Lung (tissue), 12 donors: ENCODE data around the gene ZNRF2. TPM values are rescaled to one million over a fixed set of nuclear protein-coding genes. Genes with fewer than 3 reads are reported as not detected.

Experiments used
- ATAC-seq: fragments of 200-7000 bp; cut with Tn5 transposase; one replicate; pipeline ENCODE4 v1.9.1; 2020; ENCODE audit warnings: moderate number of reproducible peaks; ENCODE audit not compliant: insufficient read depth, low FRiP score
- DNase-seq, 3 donors: peaks; one replicate each; pipeline ENCODE4 v3.0.0-alpha.2; 2013 to 2017
- H3K27ac ChIP-seq, 2 donors: one replicate each; pipeline ENCODE4 v1.5.1; 2013; ENCODE audit warnings: mild to moderate bottlenecking in 2 of 2, moderate library complexity in 2 of 2, control low read depth in 1 of 2, inconsistent platforms in 1 of 2, low read depth in 1 of 2, low read length in 1 of 2
- H3K27me3 ChIP-seq, 3 donors: one replicate each; pipeline ENCODE4 v1.5.1; 2013; ENCODE audit warnings: low read length in 2 of 3; ENCODE audit not compliant: control insufficient read depth in 3 of 3, insufficient read depth in 3 of 3
- H3K36me3 ChIP-seq, 4 donors: one replicate each; pipeline ENCODE4 v1.5.1; 2013; ENCODE audit warnings: low read length in 4 of 4, mild to moderate bottlenecking in 1 of 4, moderate library complexity in 1 of 4; ENCODE audit not compliant: control insufficient read depth in 4 of 4, insufficient read depth in 4 of 4
- H3K4me1 ChIP-seq, 5 donors: one replicate each; pipeline ENCODE4 v1.5.1; 2013; ENCODE audit warnings: low read length in 5 of 5, mild to moderate bottlenecking in 2 of 5, moderate library complexity in 1 of 5; ENCODE audit not compliant: control insufficient read depth in 5 of 5, insufficient read depth in 5 of 5
- H3K4me3 ChIP-seq: one replicate; pipeline ENCODE4 v1.5.1; 2013; ENCODE audit warnings: mild to moderate bottlenecking, control low read depth, moderate library complexity
- H3K9ac ChIP-seq, 2 donors: one replicate each; pipeline ENCODE4 v1.5.1; 2013; ENCODE audit warnings: low read length in 2 of 2, control low read depth in 1 of 2; ENCODE audit not compliant: insufficient read depth in 1 of 2
- H3K9me3 ChIP-seq, 4 donors: one replicate each; pipeline ENCODE4 v1.5.1; 2013; ENCODE audit warnings: low read length in 3 of 4, mild to moderate bottlenecking in 1 of 4, moderate library complexity in 1 of 4; ENCODE audit not compliant: control insufficient read depth in 4 of 4, insufficient read depth in 3 of 4
- WGBS, 2 donors: extraction: QIAGEN DNeasy Blood & Tissue Kit; methylation state at CpG; one replicate each; pipeline ENCODE4 v1.1.7; 2013; 5-methylcytosine and 5-hydroxymethylcytosine counted together
- polyA plus RNA-seq, 2 donors: library from polyadenylated mRNA; stranded (reverse); fragments of 200-250 nt; gene quantifications; one replicate each; pipeline ENCODE4 v1.2.1, GENCODE V29; 2013
- total RNA-seq, 2 donors: library from RNA; depleted of rRNA in 1 of 2; stranded (reverse); fragments of >200 nt in 1 of 2; gene quantifications; one replicate each; pipeline ENCODE4 v1.2.1, GENCODE V29; 2014 to 2021
- TF ChIP-seq, protein P1 (sequence below): IDR thresholded peaks from 2 replicates; pipeline ENCODE4 v1.5.1; 2012; ENCODE audit warnings: mild to moderate bottlenecking; ENCODE audit errors: control extremely low read depth, extremely low read depth
- donor health status: control.
- donor health status: control.
- donor health status: Bipolar disorder and iron deficiency.
- donor health status: healthy.
- donor health status: DM: yes; HTN: yes; CAD: no.

ZNRF2 gene
- total and polyA plus RNA-seq, 4 donors, result 5.9 to 27.6 (median 15.4) TPM

DNA sequence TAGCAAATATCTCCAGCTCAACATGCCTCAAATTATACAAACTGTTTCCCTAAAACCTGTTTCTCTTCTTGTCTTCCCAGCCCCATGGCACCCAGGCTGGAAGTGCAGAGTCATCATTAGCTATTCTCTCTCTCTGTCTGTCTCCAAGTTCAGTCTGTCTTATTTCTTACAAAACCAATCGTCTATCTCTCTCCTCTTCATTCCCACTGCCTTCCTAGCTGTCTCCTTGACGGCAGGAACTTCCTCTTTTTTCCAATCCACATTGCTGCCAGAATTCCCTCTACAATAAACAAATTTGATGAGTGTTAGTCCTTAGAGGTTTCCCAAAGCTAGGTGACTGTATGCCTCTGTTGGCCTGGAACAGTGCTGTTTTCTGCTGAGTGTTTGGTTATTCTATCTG is 14.9 kb upstream of the ZNRF2 start:
- TF ChIP-seq, protein P1, sequence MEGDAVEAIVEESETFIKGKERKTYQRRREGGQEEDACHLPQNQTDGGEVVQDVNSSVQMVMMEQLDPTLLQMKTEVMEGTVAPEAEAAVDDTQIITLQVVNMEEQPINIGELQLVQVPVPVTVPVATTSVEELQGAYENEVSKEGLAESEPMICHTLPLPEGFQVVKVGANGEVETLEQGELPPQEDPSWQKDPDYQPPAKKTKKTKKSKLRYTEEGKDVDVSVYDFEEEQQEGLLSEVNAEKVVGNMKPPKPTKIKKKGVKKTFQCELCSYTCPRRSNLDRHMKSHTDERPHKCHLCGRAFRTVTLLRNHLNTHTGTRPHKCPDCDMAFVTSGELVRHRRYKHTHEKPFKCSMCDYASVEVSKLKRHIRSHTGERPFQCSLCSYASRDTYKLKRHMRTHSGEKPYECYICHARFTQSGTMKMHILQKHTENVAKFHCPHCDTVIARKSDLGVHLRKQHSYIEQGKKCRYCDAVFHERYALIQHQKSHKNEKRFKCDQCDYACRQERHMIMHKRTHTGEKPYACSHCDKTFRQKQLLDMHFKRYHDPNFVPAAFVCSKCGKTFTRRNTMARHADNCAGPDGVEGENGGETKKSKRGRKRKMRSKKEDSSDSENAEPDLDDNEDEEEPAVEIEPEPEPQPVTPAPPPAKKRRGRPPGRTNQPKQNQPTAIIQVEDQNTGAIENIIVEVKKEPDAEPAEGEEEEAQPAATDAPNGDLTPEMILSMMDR, result no peak
- H3K27me3 ChIP-seq, result no peaks in the 10 kb centered on the region
- H3K9me3 ChIP-seq, result peaks cover 0 to 2% (median 0%) of the 10 kb centered on the region in 4 donors
- 24 to 62% methylated on average over 2 of the region's 2 CpGs for WGBS, 2 donors
- peaks cover 0 to 16% (median 4%) of the 10 kb centered on the region in 5 donors for H3K4me1 ChIP-seq
- ATAC-seq (no peak), DNase-seq (no peak)
- no peak overlapping the region for H3K4me3 ChIP-seq
- H3K27ac ChIP-seq, result no peak overlapping the region
- no peak overlapping the region for H3K9ac ChIP-seq
- no peaks in the 10 kb centered on the region for H3K36me3 ChIP-seq

DNA sequence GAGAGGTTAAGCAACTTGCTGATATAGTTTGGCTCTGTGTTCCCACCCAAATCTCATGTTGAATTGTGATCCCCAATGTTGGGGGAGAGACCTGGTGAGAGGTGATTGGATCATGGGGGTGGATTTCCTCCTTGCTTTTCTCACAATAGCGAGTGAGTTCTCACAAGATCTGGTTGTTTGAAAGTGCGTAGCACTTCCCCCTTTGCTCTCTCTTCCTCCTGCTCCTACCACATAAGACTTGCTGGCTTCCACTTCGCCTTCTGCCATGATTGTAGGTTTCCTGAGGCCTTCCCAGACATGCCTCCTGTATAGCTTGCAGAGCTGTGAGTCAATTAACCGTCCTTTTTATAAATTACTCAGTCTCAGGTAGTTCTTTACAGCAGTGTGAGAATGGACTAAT is 13.5 kb upstream of the ZNRF2 start:
- no peak overlapping the region for H3K4me3 ChIP-seq
- DNase-seq (no peak), ATAC-seq (no peak)
- no peaks in the 10 kb centered on the region for H3K27me3 ChIP-seq
- 66 to 81% methylated on average over 4 of the region's 4 CpGs for WGBS, 2 donors
- H3K4me1 ChIP-seq, result peaks cover 0 to 16% (median 4%) of the 10 kb centered on the region in 5 donors
- H3K9me3 ChIP-seq, result peaks cover 0 to 2% (median 0%) of the 10 kb centered on the region in 4 donors
- no peaks in the 10 kb centered on the region for H3K36me3 ChIP-seq
- no peak overlapping the region for H3K27ac ChIP-seq
- H3K9ac ChIP-seq, result no peak overlapping the region
- TF ChIP-seq, protein P1, result no peak

DNA sequence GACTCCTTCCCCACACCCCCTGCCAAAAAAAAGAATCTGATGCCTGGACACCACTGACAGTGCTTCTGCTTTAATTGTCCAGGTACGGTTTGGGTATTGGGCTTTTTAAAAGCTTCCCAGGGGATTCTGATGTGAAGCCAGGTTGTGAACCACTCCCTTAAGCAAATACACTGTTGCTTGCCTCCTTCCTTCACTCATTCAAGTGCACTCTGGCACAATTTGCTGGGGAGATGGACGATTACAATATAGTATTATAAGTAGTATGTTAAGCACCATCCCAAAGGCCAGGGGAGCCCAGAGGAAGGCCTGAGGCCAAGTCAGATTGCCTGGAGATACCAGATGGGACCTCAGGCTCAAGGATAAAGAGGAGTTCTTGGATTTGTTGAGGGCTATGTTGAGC is 12.3 kb upstream of the ZNRF2 start:
- H3K27me3 ChIP-seq, result no peaks in the 10 kb centered on the region
- TF ChIP-seq, protein P1, result no peak
- WGBS, 2 donors, result 69 to 81% methylated on average over 2 of the region's 2 CpGs
- no peak overlapping the region for H3K9ac ChIP-seq
- H3K4me1 ChIP-seq, result peaks cover 0 to 16% (median 4%) of the 10 kb centered on the region in 5 donors
- no peak overlapping the region for H3K27ac ChIP-seq
- DNase-seq (no peak), ATAC-seq (no peak)
- no peak overlapping the region for H3K4me3 ChIP-seq
- H3K36me3 ChIP-seq, result no peaks in the 10 kb centered on the region
- H3K9me3 ChIP-seq, result peaks cover 0 to 2% (median 0%) of the 10 kb centered on the region in 4 donors

DNA sequence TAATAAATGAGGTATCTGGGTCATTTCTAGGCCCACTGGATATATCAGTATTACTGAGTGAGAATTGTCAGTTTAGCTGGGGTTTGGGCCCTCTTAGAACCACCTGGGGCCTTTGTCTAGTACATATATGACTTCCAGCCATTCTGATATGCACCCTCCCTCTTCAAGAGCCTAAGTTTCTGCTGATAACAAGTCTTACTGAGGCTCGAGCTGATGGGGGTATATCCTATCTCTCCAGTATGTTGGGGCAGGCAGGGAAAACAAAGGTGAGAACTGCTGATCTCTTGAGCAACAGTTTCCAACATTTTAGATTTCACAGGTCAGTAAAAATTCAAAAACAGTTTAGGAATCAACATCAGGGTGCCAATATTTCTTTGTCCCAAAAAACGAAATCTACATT is 10.8 kb upstream of the ZNRF2 start:
- ATAC-seq (no peak), DNase-seq (no peak)
- H3K36me3 ChIP-seq, result no peaks in the 10 kb centered on the region
- WGBS, 2 donors, result 76 to 91% methylated on average over 2 of the region's 2 CpGs
- no peak overlapping the region for H3K9ac ChIP-seq
- peaks cover 0 to 14% (median 4%) of the 10 kb centered on the region in 5 donors for H3K4me1 ChIP-seq
- H3K27me3 ChIP-seq, result no peaks in the 10 kb centered on the region
- peaks cover 0 to 2% (median 0%) of the 10 kb centered on the region in 4 donors for H3K9me3 ChIP-seq
- TF ChIP-seq, protein P1, result no peak
- no peak overlapping the region for H3K4me3 ChIP-seq
- H3K27ac ChIP-seq, result no peak overlapping the region
